IMR-90 (cell line): ENCODE data around the gene RHOG. TPM values are rescaled to one million over a fixed set of nuclear protein-coding genes. Genes with fewer than 3 reads are reported as not detected.

Experiments
- ATAC-seq: fragments of 200-7000 bp; cut with Tn5 transposase; 2 replicates; pipeline ENCODE4 v1.9.1; 2020; ENCODE audit warnings: low read depth, mild to moderate bottlenecking, moderate library complexity
- BruUV-seq: library from RNA; stranded (reverse); fragments of 400-500 nt; replicated peaks from 2 replicates; lab custom pipeline; 2021; lab: Mats Ljungman, UMichigan
- CTCF ChIA-PET: fragments of 300-600 bp; formaldehyde crosslinking; extraction: SDS; loops from one replicate; lab custom pipeline; 2021; ENCODE audit warnings: antibody characterized with exemption; lab: Yijun Ruan, JAX
- POLR2A ChIA-PET: fragments of 300-600 bp; sonication (Branson Sonifier 250); formaldehyde crosslinking; loops from one replicate; lab custom pipeline; 2022; ENCODE audit warnings: antibody characterized with exemption; ENCODE audit not compliant: unreplicated experiment; lab: Charles Lee
- DNase-seq: peaks from one replicate; pipeline ENCODE4 v3.0.0; 2013
- H2AFZ ChIP-seq: replicated peaks from 2 replicates; pipeline ENCODE3; 2013; ENCODE audit warnings: low read length, mild to moderate bottlenecking; ENCODE audit not compliant: poor library complexity
- H2AK5ac ChIP-seq: 2 replicates; pipeline ENCODE4 v1.6.1; 2013; ENCODE audit warnings: low read depth, low read length, inconsistent platforms
- H2AK9ac ChIP-seq: replicated peaks from 2 replicates; pipeline ENCODE3; 2013; ENCODE audit warnings: mild to moderate bottlenecking, low read depth, low read length, moderate library complexity; ENCODE audit not compliant: poor library complexity
- H2BK120ac ChIP-seq: 2 replicates; pipeline ENCODE4 v1.6.1; 2013; ENCODE audit warnings: low read depth, low read length, inconsistent platforms
- H2BK15ac ChIP-seq: 3 replicates; pipeline ENCODE4 v1.6.1; 2013; ENCODE audit warnings: low read depth, low read length, inconsistent platforms
- H2BK20ac ChIP-seq: 2 replicates; pipeline ENCODE4 v1.6.1; 2013; ENCODE audit warnings: low read depth, mild to moderate bottlenecking, inconsistent platforms, low read length, moderate library complexity
- H2BK5ac ChIP-seq: 2 replicates; pipeline ENCODE4 v1.6.1; 2013; ENCODE audit warnings: mild to moderate bottlenecking, low read depth, low read length, inconsistent platforms; ENCODE audit not compliant: poor library complexity, severe bottlenecking
- H3K14ac ChIP-seq: replicated peaks from 2 replicates; pipeline ENCODE4 v1.6.1; 2013; ENCODE audit warnings: low read depth, low read length, inconsistent platforms
- H3K18ac ChIP-seq: 2 replicates; pipeline ENCODE4 v1.6.1; 2013; ENCODE audit warnings: low read depth, low read length, control low read depth
- H3K23ac ChIP-seq: 2 replicates; pipeline ENCODE4 v1.6.1; 2013; ENCODE audit warnings: low read depth, low read length, inconsistent platforms
- H3K27ac ChIP-seq: 2 replicates; pipeline ENCODE4 v1.5.1; 2013; ENCODE audit warnings: mild to moderate bottlenecking, control low read depth, low read length; ENCODE audit not compliant: insufficient read depth
- H3K27me3 ChIP-seq: 2 replicates; pipeline ENCODE4 v1.6.1; 2013; ENCODE audit warnings: low read length; ENCODE audit not compliant: control insufficient read depth, insufficient read depth
- H3K36me3 ChIP-seq: 2 replicates; pipeline ENCODE4 v1.6.1; 2013; ENCODE audit warnings: low read length, mixed read lengths; ENCODE audit not compliant: control insufficient read depth, insufficient read depth
- H3K4ac ChIP-seq: 2 replicates; pipeline ENCODE4 v1.6.1; 2013; ENCODE audit warnings: low read depth, low read length, inconsistent platforms
- H3K4me1 ChIP-seq: 2 replicates; pipeline ENCODE4 v1.6.1; 2013; ENCODE audit warnings: low read length, mixed read lengths; ENCODE audit not compliant: control insufficient read depth, insufficient read depth
- H3K4me2 ChIP-seq: 2 replicates; pipeline ENCODE4 v1.6.1; 2013; ENCODE audit warnings: low read depth, mild to moderate bottlenecking, control low read depth, low read length, moderate library complexity
- H3K4me3 ChIP-seq: 2 replicates; pipeline ENCODE4 v1.5.1; 2013; ENCODE audit warnings: low read depth, mild to moderate bottlenecking, control low read depth, low read length, moderate library complexity; ENCODE audit not compliant: insufficient read depth
- H3K56ac ChIP-seq: 2 replicates; pipeline ENCODE4 v1.6.1; 2013; ENCODE audit warnings: low read length, inconsistent platforms; ENCODE audit not compliant: insufficient read depth; ENCODE audit errors: extremely low read depth
- H3K79me1 ChIP-seq, 2 experiments: 2 replicates each; pipeline ENCODE4 v1.6.1; 2013; ENCODE audit warnings: low read length in 2 of 2, inconsistent platforms in 1 of 2, low read depth in 1 of 2
- H3K9ac ChIP-seq: 2 replicates; pipeline ENCODE4 v1.6.1; 2013; ENCODE audit warnings: low read depth, low read length, control low read depth
- H3K9me1 ChIP-seq: 2 replicates; pipeline ENCODE4 v1.6.1; 2013; ENCODE audit warnings: low read length, inconsistent platforms; ENCODE audit not compliant: insufficient read depth
- H3K9me3 ChIP-seq: 2 replicates; pipeline ENCODE4 v1.6.1; 2013; ENCODE audit warnings: low read length; ENCODE audit not compliant: control insufficient read depth, insufficient read depth
- H4K20me1 ChIP-seq: 2 replicates; pipeline ENCODE4 v1.6.1; 2013; ENCODE audit warnings: low read length, inconsistent platforms; ENCODE audit not compliant: insufficient read depth
- H4K5ac ChIP-seq: 2 replicates; pipeline ENCODE4 v1.6.1; 2013; ENCODE audit warnings: mild to moderate bottlenecking, low read depth, low read length, control low read depth
- H4K8ac ChIP-seq, 2 experiments: 2 replicates each; pipeline ENCODE4 v1.6.1; 2013; ENCODE audit warnings: low read depth in 2 of 2, low read length in 2 of 2, control low read depth in 1 of 2, inconsistent platforms in 1 of 2
- H4K91ac ChIP-seq: 2 replicates; pipeline ENCODE4 v1.6.1; 2013; ENCODE audit warnings: low read depth, low read length, inconsistent platforms; ENCODE audit not compliant: insufficient read depth
- NFE2L2 ChIP-seq: fragments of 150-350 bp; IDR thresholded peaks from 2 replicates; pipeline ENCODE4 v1.6.1; 2016; ENCODE audit warnings: low read depth, mild to moderate bottlenecking, low read length
- RCOR1 ChIP-seq: IDR thresholded peaks from 2 replicates; pipeline ENCODE4 v1.6.1; 2012; ENCODE audit warnings: mild to moderate bottlenecking, low read length, improper control_type of control experiment; ENCODE audit not compliant: insufficient replicate concordance
- WGBS, 2 experiments: methylation state at CpG; one replicate each; pipeline versions ENCODE4 v1.1.5 to v1.1.7; 2013; ENCODE audit warnings: missing lambda C conversion rate in 2 of 2; ENCODE audit not compliant: insufficient read length in 1 of 2; ENCODE audit errors: extremely low coverage in 2 of 2; 5-methylcytosine and 5-hydroxymethylcytosine counted together
- dilution Hi-C: fragments of 300-500 bp; cut with HindIII; formaldehyde crosslinking; loops from one replicate; pipeline ENCODE4 v1.14.3; 2018; ENCODE audit warnings: low sequenced_read_pairs; ENCODE audit not compliant: unreplicated experiment
- in situ Hi-C: fragments of 300-500 bp; cut with MboI; formaldehyde crosslinking; loops from 3 replicates; pipeline ENCODE4 v1.14.3; 2019; ENCODE audit warnings: low sequenced_read_pairs, inconsistent platforms, mixed read lengths
- intact Hi-C: fragments of 100-400 bp; cut with micrococcal nuclease; formaldehyde crosslinking; loops from 2 replicates; pipeline ENCODE4 v1.10.0; 2022
- polyA plus RNA-seq, 3 experiments: library from polyadenylated mRNA; depleted of rRNA; stranded (reverse); fragments of >200 nt; gene quantifications; 2 replicates each; pipeline ENCODE4 v1.2.3, GENCODE V29; 2012; ENCODE audit warnings: low replicate concordance in 1 of 3
- total RNA-seq: library from RNA; depleted of rRNA; stranded (reverse); fragments of >200 nt; gene quantifications from 2 replicates; pipeline ENCODE4 v1.2.3, GENCODE V29; 2012
- TF ChIP-seq, protein P1 (sequence below): conservative IDR thresholded peaks from 2 replicates; pipeline ENCODE4 v1.5.1; 2012; ENCODE audit warnings: mild to moderate bottlenecking, low read depth, low read length, improper control_type of control experiment

The RHOG gene
- total and polyA plus RNA-seq, 2 of the 4 experiments (the other 2 are of a cell fraction) = 16.3 to 114 TPM

DNA sequence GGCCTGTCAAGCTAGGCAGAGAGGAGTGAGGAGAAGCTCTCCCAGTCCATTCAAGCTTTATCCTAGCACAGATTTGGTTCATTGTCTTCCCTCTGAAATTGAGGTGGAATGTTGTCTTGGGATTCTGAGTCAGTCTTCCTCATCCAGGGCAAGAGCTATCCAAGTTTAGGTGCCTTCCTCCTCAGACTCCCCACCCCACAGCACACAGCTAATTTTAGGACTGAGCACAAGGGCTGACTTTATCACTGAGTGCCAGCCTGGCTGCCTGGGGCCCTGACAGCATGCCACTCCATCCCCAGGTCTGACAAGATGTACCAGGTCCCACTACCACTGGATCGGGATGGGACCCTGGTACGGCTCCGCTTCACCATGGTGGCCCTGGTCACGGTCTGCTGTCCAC is 29.8 kb downstream of the RHOG start:
- ATAC-seq (no peak), DNase-seq (peak; percentile 26)
- dilution Hi-C loops = no loop called here

More for the DNA sequence above, 29.8 kb downstream of the RHOG start:
- Histone ChIP-seq H3K9me1 (peaks cover 6% of the 10 kb centered on the region; the same call in 1 of the 2 replicates), H3K18ac (no peak overlapping the region), H3K27ac (no peak overlapping the region), H3K23ac (no peak overlapping the region), H3K27me3 (no peaks in the 10 kb centered on the region), H4K91ac (no peak overlapping the region), H4K20me1 (no peaks in the 10 kb centered on the region), H4K5ac (no peak overlapping the region), H2BK120ac (no peak overlapping the region), H3K9me3 (no peaks in the 10 kb centered on the region), H3K4me1 (0 out of 2 replicates have a peak, but pooled peaks cover 2% of the 10 kb centered on the region), H3K14ac (no peak overlapping the region), H3K56ac (no peak overlapping the region), H4K8ac (no peak overlapping the region), H2BK20ac (no peak overlapping the region), H3K36me3 (no peaks in the 10 kb centered on the region), H3K4ac (no peak overlapping the region), H3K79me1 (peaks cover 0 to 4% of the 10 kb centered on the region in 2 experiments; a peak in 1 of 4 replicates), H2AFZ (no peak overlapping the region), H3K9ac (no peak overlapping the region), H2BK5ac (no peak overlapping the region), H3K4me2 (no peak overlapping the region), H2AK9ac (no peak overlapping the region), H2AK5ac (no peak overlapping the region), H2BK15ac (no peak overlapping the region), H3K4me3 (no peak overlapping the region)
- WGBS, 2 experiments = no CpG with 5 or more reads among the region's 4 CpGs
- ChIA-PET POLR2A (no interaction called here), CTCF (interaction anchor here (0.6 kb wide), 1 partner anchor 42 kb away, joined by 10 read pairs; no protein-coding TSS in a partner anchor)
- in situ Hi-C loops = no loop called here
- intact Hi-C loops = no loop called here
- no TSS peak for BruUV-seq
- TF ChIP-seq RCOR1 (no peak), NFE2L2 (no peak)
- TF ChIP-seq, protein P1, sequence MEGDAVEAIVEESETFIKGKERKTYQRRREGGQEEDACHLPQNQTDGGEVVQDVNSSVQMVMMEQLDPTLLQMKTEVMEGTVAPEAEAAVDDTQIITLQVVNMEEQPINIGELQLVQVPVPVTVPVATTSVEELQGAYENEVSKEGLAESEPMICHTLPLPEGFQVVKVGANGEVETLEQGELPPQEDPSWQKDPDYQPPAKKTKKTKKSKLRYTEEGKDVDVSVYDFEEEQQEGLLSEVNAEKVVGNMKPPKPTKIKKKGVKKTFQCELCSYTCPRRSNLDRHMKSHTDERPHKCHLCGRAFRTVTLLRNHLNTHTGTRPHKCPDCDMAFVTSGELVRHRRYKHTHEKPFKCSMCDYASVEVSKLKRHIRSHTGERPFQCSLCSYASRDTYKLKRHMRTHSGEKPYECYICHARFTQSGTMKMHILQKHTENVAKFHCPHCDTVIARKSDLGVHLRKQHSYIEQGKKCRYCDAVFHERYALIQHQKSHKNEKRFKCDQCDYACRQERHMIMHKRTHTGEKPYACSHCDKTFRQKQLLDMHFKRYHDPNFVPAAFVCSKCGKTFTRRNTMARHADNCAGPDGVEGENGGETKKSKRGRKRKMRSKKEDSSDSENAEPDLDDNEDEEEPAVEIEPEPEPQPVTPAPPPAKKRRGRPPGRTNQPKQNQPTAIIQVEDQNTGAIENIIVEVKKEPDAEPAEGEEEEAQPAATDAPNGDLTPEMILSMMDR = no peak
